DLD1 (cell line): ENCODE measurements around the gene FOXL2.

Source experiments
- in situ Hi-C: cut with HindIII; loops from 2 replicates; pipeline ENCODE4 v1.10.0; 2017; ENCODE audit warnings: low sequenced_read_pairs

FOXL2 gene

GRCh38 chr3:138898708-138899107, 48.2 kb downstream of the FOXL2 start:
- in situ Hi-C loops, result no loop called here

- in situ Hi-C loops, result no loop called here
These were observed 48.6 kb downstream of the FOXL2 start for GRCh38 chr3:138898301-138898700.
